ENCODE results near the gene PSME3IP1. TPM values are rescaled to one million over a fixed set of nuclear protein-coding genes. Genes with fewer than 3 reads are reported as not detected.

PSME3IP1 gene
- total and polyA plus RNA-seq, 2 experiments from 2014 or later, result 64.2 to 73.2 TPM

DNA sequence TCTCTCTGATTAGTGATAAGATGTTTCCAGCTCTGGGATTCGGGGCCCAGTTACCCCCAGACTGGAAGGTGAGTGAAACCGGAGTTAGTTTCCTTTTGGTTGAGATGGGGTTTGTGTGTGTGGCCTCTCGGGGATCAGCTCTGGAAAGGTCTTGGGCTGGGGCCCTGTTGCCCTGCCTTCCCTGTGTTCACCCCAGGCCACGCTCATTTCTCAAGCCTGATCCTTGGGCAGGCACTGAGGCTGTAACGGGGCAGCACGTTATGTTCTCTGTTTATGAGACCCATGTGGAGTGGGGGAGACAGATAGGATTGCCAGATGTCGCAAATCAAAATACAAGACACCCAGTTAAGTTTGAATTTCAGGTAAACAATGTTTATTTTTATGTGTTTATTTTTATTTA, 58.0 kb downstream of the PSME3IP1 start:
- WGBS (ENCODE audit: low lambda C conversion rate, missing lambda C conversion rate), result 91% methylated on average over 7 of the region's 7 CpGs
- Histone ChIP-seq H3K9me2 (replicated peaks; ENCODE audit: insufficient read depth) (no peaks in the 10 kb centered on the region), H3K27ac (no peak overlapping the region), H3K4me2 (no peak overlapping the region), H3K79me2 (no peaks in the 10 kb centered on the region), H3K9me3 (ENCODE audit: low read depth) (no peaks in the 10 kb centered on the region), H3K27me3 (no peaks in the 10 kb centered on the region), H4K20me1 (ENCODE audit: insufficient read depth, poor library complexity, severe bottlenecking) (no peaks in the 10 kb centered on the region), H3K4me1 (ENCODE audit: insufficient read depth) (no peaks in the 10 kb centered on the region), H2AFZ (no peak overlapping the region), H3K36me3 (replicated peaks; ENCODE audit: insufficient read depth, low read depth) (no peaks in the 10 kb centered on the region), H3K4me3 (no peak overlapping the region)
- TF ChIP-seq, protein P1, sequence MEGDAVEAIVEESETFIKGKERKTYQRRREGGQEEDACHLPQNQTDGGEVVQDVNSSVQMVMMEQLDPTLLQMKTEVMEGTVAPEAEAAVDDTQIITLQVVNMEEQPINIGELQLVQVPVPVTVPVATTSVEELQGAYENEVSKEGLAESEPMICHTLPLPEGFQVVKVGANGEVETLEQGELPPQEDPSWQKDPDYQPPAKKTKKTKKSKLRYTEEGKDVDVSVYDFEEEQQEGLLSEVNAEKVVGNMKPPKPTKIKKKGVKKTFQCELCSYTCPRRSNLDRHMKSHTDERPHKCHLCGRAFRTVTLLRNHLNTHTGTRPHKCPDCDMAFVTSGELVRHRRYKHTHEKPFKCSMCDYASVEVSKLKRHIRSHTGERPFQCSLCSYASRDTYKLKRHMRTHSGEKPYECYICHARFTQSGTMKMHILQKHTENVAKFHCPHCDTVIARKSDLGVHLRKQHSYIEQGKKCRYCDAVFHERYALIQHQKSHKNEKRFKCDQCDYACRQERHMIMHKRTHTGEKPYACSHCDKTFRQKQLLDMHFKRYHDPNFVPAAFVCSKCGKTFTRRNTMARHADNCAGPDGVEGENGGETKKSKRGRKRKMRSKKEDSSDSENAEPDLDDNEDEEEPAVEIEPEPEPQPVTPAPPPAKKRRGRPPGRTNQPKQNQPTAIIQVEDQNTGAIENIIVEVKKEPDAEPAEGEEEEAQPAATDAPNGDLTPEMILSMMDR (IDR thresholded peaks at IDR 0.05; ENCODE audit: poor library complexity), result no peak
- TF ChIP-seq EZH2 (IDR thresholded peaks at IDR 0.05; ENCODE audit: borderline replicate concordance) (no peak), EZH2phosphoT487 (IDR thresholded peaks at IDR 0.05; ENCODE audit: low read depth, severe bottlenecking, unreplicated experiment) (no peak)
- no peak for DNase-seq (ENCODE audit: low spot score)

DNA sequence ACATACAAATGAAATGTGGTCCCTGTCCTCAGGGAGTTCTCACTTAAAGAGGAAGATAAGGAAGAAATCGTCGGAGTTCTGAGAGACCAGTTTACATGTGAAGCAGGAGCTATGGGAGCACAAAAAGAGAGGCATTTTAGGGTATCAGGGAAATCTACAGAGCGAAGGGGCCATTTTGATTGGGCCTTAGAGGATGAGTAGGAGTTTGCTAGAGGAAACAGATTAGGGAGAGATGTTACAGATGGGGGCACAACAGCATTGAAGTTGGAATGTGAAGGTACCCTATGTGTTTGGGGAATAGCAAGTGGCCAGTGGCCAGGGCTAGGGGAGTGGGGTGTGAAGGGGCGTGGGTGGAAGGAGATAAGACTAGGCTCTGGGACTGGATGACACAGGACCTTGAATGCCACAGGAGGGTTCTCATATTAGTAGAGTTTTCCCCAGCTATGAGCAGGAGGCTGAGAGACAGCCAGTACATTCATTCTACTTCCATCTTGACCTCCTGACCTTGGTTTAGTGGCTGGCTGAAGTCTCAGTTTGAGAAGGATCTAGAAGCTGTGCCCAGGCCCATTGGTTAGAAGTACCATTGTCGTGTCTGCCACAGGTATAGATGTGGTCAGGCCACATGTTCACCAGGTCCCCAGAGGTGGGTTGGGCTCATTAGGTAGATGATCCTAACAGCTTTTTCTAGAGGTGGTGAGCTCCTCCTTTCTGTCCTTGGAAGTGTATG, 58.6 kb downstream of the PSME3IP1 start:
- TF ChIP-seq EZH2phosphoT487 (IDR thresholded peaks at IDR 0.05; ENCODE audit: low read depth, severe bottlenecking, unreplicated experiment) (no peak), EZH2 (IDR thresholded peaks at IDR 0.05; ENCODE audit: borderline replicate concordance) (no peak)
- TF ChIP-seq, protein P1 (IDR thresholded peaks at IDR 0.05; ENCODE audit: poor library complexity), result no peak
- 93% methylated on average over 5 of the region's 5 CpGs for WGBS (ENCODE audit: low lambda C conversion rate, missing lambda C conversion rate)
- Histone ChIP-seq H4K20me1 (ENCODE audit: insufficient read depth, poor library complexity, severe bottlenecking) (no peaks in the 10 kb centered on the region), H3K9me2 (replicated peaks; ENCODE audit: insufficient read depth) (no peaks in the 10 kb centered on the region), H3K4me1 (ENCODE audit: insufficient read depth) (no peaks in the 10 kb centered on the region), H3K4me3 (no peak overlapping the region), H3K27me3 (no peaks in the 10 kb centered on the region), H3K36me3 (replicated peaks; ENCODE audit: insufficient read depth, low read depth) (no peaks in the 10 kb centered on the region), H2AFZ (no peak overlapping the region), H3K27ac (no peak overlapping the region), H3K4me2 (no peak overlapping the region), H3K79me2 (no peaks in the 10 kb centered on the region), H3K9me3 (ENCODE audit: low read depth) (no peaks in the 10 kb centered on the region)
- DNase-seq (ENCODE audit: low spot score), result no peak

DNA sequence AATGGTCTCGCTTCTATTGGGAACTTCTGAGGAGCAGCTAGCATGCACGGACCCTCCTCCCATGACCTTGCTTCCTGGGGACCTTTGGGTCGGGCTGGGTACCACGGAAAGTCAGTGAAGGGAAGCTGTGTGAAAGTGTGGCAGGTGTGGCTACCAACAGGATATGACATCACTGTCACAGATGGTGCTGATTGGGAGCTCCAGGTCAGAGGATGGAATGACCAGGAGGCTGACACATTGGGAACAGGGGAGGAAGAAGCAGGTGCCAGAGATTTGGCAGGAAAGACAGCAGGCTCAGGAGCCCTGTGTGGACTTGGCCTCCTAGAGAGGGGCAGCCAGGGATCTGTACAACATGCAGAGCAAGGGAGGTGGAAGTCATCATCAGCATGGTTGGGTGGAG, 59.4 kb downstream of the PSME3IP1 start:
- H3K4me2 ChIP-seq, result no peak overlapping the region
- H3K9me3 ChIP-seq (ENCODE audit: low read depth), result no peaks in the 10 kb centered on the region
- 91% methylated on average over 4 of the region's 4 CpGs for WGBS (ENCODE audit: low lambda C conversion rate, missing lambda C conversion rate)
- no peak for TF ChIP-seq EZH2phosphoT487 (IDR thresholded peaks at IDR 0.05; ENCODE audit: low read depth, severe bottlenecking, unreplicated experiment)
- TF ChIP-seq EZH2 (IDR thresholded peaks at IDR 0.05; ENCODE audit: borderline replicate concordance), result no peak
- TF ChIP-seq, protein P1 (IDR thresholded peaks at IDR 0.05; ENCODE audit: poor library complexity), result no peak
- no peak overlapping the region for H2AFZ ChIP-seq
- no peak overlapping the region for H3K27ac ChIP-seq
- no peaks in the 10 kb centered on the region for H3K36me3 ChIP-seq (replicated peaks; ENCODE audit: insufficient read depth, low read depth)
- H3K79me2 ChIP-seq, result no peaks in the 10 kb centered on the region
- no peaks in the 10 kb centered on the region for H3K4me1 ChIP-seq (ENCODE audit: insufficient read depth)
- no peaks in the 10 kb centered on the region for H3K9me2 ChIP-seq (replicated peaks; ENCODE audit: insufficient read depth)
- H4K20me1 ChIP-seq (ENCODE audit: insufficient read depth, poor library complexity, severe bottlenecking), result no peaks in the 10 kb centered on the region
- DNase-seq (ENCODE audit: low spot score), result no peak
- no peaks in the 10 kb centered on the region for H3K27me3 ChIP-seq
- no peak overlapping the region for H3K4me3 ChIP-seq
